C4-2B (cell line): Measurements from ENCODE around the gene NPHP4.

Source experiments
- CTCF ChIP-seq: fragments of 450-650 bp; conservative IDR thresholded peaks from 2 replicates; pipeline ENCODE4 v1.5.1; 2017; ENCODE audit warnings: mild to moderate bottlenecking
- ZFX ChIP-seq: fragments of 450-650 bp; IDR thresholded peaks from 2 replicates; pipeline ENCODE4 v1.6.1; 2017

GRCh38 chr1:5936126-5936525 lies 56.1 kb downstream of the NPHP4 start:
- TF ChIP-seq CTCF, result no peak
- TF ChIP-seq ZFX, result no peak
